ENCODE measurements around the gene ITGB5. TPM values are rescaled to one million over a fixed set of nuclear protein-coding genes. Genes with fewer than 3 reads are reported as not detected.
"Not testable (repeated sequence)": the region's sequence is repeated elsewhere in the genome, so short reads cannot be mapped to it uniquely, and the experiment has no call there.

Gene ITGB5
- total and polyA plus RNA-seq, 2 donors, result 9.6 to 16.9 TPM

GRCh38 chr3:124791639-124792151 lies 95.5 kb downstream of the ITGB5 start:
- no peak for DNase-seq (ENCODE audit: low read depth in 6 of 9, low spot score in 9 of 9)
- H3K27me3 ChIP-seq (ENCODE audit: control insufficient read depth in 2 of 2, insufficient read depth in 1 of 2, low read length in 1 of 2), result no peaks in the 10 kb centered on the region
- WGBS, result 43% methylated on average over 8 of the region's 8 CpGs
- H3K4me3 ChIP-seq (ENCODE audit: low read length in 2 of 2), result no peak overlapping the region
- peaks cover 0 to 10% of the 10 kb centered on the region in 2 donors for H3K4me1 ChIP-seq (ENCODE audit: control insufficient read depth in 2 of 2, insufficient read depth in 2 of 2, low read length in 2 of 2)
- H3K27ac ChIP-seq (ENCODE audit: low read depth in 1 of 2, low read length in 1 of 2), result no peak overlapping the region
- H3K9me3 ChIP-seq (ENCODE audit: control insufficient read depth in 2 of 2, insufficient read depth in 1 of 2, low read length in 1 of 2), result no peaks in the 10 kb centered on the region
- H3K36me3 ChIP-seq (ENCODE audit: control insufficient read depth in 2 of 2, insufficient read depth in 2 of 2, low read length in 1 of 2), result no peaks in the 10 kb centered on the region

GRCh38 chr3:124791142-124791541 lies 96.0 kb downstream of the ITGB5 start:
- H3K27me3 ChIP-seq (ENCODE audit: control insufficient read depth in 2 of 2, insufficient read depth in 1 of 2, low read length in 1 of 2), result no peaks in the 10 kb centered on the region
- no peak overlapping the region for H3K27ac ChIP-seq (ENCODE audit: low read depth in 1 of 2, low read length in 1 of 2)
- WGBS, result 85% methylated on average over 4 of the region's 4 CpGs
- H3K4me3 ChIP-seq (ENCODE audit: low read length in 2 of 2), result no peak overlapping the region
- peaks cover 0 to 10% of the 10 kb centered on the region in 2 donors for H3K4me1 ChIP-seq (ENCODE audit: control insufficient read depth in 2 of 2, insufficient read depth in 2 of 2, low read length in 2 of 2)
- no peaks in the 10 kb centered on the region for H3K36me3 ChIP-seq (ENCODE audit: control insufficient read depth in 2 of 2, insufficient read depth in 2 of 2, low read length in 1 of 2)
- no peak for DNase-seq (ENCODE audit: low read depth in 6 of 9, low spot score in 9 of 9)
- H3K9me3 ChIP-seq (ENCODE audit: control insufficient read depth in 2 of 2, insufficient read depth in 1 of 2, low read length in 1 of 2), result no peaks in the 10 kb centered on the region

GRCh38 chr3:124789103-124789502 lies 98.1 kb downstream of the ITGB5 start:
- not testable (repeated sequence) for H3K36me3 ChIP-seq (ENCODE audit: control insufficient read depth in 2 of 2, insufficient read depth in 2 of 2, low read length in 1 of 2); H3K27ac ChIP-seq (ENCODE audit: low read depth in 1 of 2, low read length in 1 of 2); H3K9me3 ChIP-seq (ENCODE audit: control insufficient read depth in 2 of 2, insufficient read depth in 1 of 2, low read length in 1 of 2); H3K4me3 ChIP-seq (ENCODE audit: low read length in 2 of 2); H3K27me3 ChIP-seq (ENCODE audit: control insufficient read depth in 2 of 2, insufficient read depth in 1 of 2, low read length in 1 of 2); DNase-seq (ENCODE audit: low read depth in 6 of 9, low spot score in 9 of 9)
- peaks cover 0 to 10% of the 10 kb centered on the region in 2 donors for H3K4me1 ChIP-seq (ENCODE audit: control insufficient read depth in 2 of 2, insufficient read depth in 2 of 2, low read length in 2 of 2)
- 86% methylated on average over 4 of the region's 5 CpGs for WGBS

GRCh38 chr3:124788254-124788745 lies 98.9 kb downstream of the ITGB5 start:
- Histone ChIP-seq H3K27ac (ENCODE audit: low read depth in 1 of 2, low read length in 1 of 2) (no peak overlapping the region), H3K4me3 (ENCODE audit: low read length in 2 of 2) (no peak overlapping the region), H3K27me3 (ENCODE audit: control insufficient read depth in 2 of 2, insufficient read depth in 1 of 2, low read length in 1 of 2) (no peaks in the 10 kb centered on the region), H3K9me3 (ENCODE audit: control insufficient read depth in 2 of 2, insufficient read depth in 1 of 2, low read length in 1 of 2) (no peaks in the 10 kb centered on the region), H3K4me1 (ENCODE audit: control insufficient read depth in 2 of 2, insufficient read depth in 2 of 2, low read length in 2 of 2) (peaks cover 0 to 10% of the 10 kb centered on the region in 2 donors), H3K36me3 (ENCODE audit: control insufficient read depth in 2 of 2, insufficient read depth in 2 of 2, low read length in 1 of 2) (no peaks in the 10 kb centered on the region)
- DNase-seq (ENCODE audit: low read depth in 6 of 9, low spot score in 9 of 9), result no peak
- 97% methylated on average over 2 of the region's 2 CpGs for WGBS

- Histone ChIP-seq H3K4me3 (ENCODE audit: low read length in 2 of 2) (no peak overlapping the region), H3K9me3 (ENCODE audit: control insufficient read depth in 2 of 2, insufficient read depth in 1 of 2, low read length in 1 of 2) (no peaks in the 10 kb centered on the region), H3K4me1 (ENCODE audit: control insufficient read depth in 2 of 2, insufficient read depth in 2 of 2, low read length in 2 of 2) (peaks cover 0 to 10% of the 10 kb centered on the region in 2 donors), H3K27ac (ENCODE audit: low read depth in 1 of 2, low read length in 1 of 2) (no peak overlapping the region), H3K36me3 (ENCODE audit: control insufficient read depth in 2 of 2, insufficient read depth in 2 of 2, low read length in 1 of 2) (no peaks in the 10 kb centered on the region), H3K27me3 (ENCODE audit: control insufficient read depth in 2 of 2, insufficient read depth in 1 of 2, low read length in 1 of 2) (no peaks in the 10 kb centered on the region)
- no peak for DNase-seq (ENCODE audit: low read depth in 6 of 9, low spot score in 9 of 9)
- 97% methylated on average over 3 of the region's 3 CpGs for WGBS
These were observed 99.5 kb downstream of the ITGB5 start for GRCh38 chr3:124787476-124788195.

- H3K27ac ChIP-seq (ENCODE audit: low read depth in 1 of 2, low read length in 1 of 2), result no peak overlapping the region
- no peak for DNase-seq (ENCODE audit: low read depth in 6 of 9, low spot score in 9 of 9)
- 78% methylated on average over 6 of the region's 6 CpGs for WGBS
These were observed 100.5 kb downstream of the ITGB5 start for GRCh38 chr3:124786511-124787241.

GRCh38 chr3:124785973-124786372 lies 101.2 kb downstream of the ITGB5 start:
- H3K27ac ChIP-seq (ENCODE audit: low read depth in 1 of 2, low read length in 1 of 2), result no peak overlapping the region
- H3K36me3 ChIP-seq (ENCODE audit: control insufficient read depth in 2 of 2, insufficient read depth in 2 of 2, low read length in 1 of 2), result no peaks in the 10 kb centered on the region
- peaks cover 2 to 10% of the 10 kb centered on the region in 2 donors for H3K4me1 ChIP-seq (ENCODE audit: control insufficient read depth in 2 of 2, insufficient read depth in 2 of 2, low read length in 2 of 2)
- no peaks in the 10 kb centered on the region for H3K9me3 ChIP-seq (ENCODE audit: control insufficient read depth in 2 of 2, insufficient read depth in 1 of 2, low read length in 1 of 2)
- H3K27me3 ChIP-seq (ENCODE audit: control insufficient read depth in 2 of 2, insufficient read depth in 1 of 2, low read length in 1 of 2), result no peaks in the 10 kb centered on the region
- H3K4me3 ChIP-seq (ENCODE audit: low read length in 2 of 2), result no peak overlapping the region
- WGBS, result 92% methylated on average over 3 of the region's 3 CpGs
- no peak for DNase-seq (ENCODE audit: low read depth in 6 of 9, low spot score in 9 of 9)

More at GRCh38 chr3:124786511-124787241, 100.5 kb downstream of the ITGB5 start:
- Histone ChIP-seq H3K36me3 (ENCODE audit: control insufficient read depth in 2 of 2, insufficient read depth in 2 of 2, low read length in 1 of 2) (no peaks in the 10 kb centered on the region), H3K27me3 (ENCODE audit: control insufficient read depth in 2 of 2, insufficient read depth in 1 of 2, low read length in 1 of 2) (no peaks in the 10 kb centered on the region), H3K4me1 (ENCODE audit: control insufficient read depth in 2 of 2, insufficient read depth in 2 of 2, low read length in 2 of 2) (peaks cover 0 to 9% of the 10 kb centered on the region in 2 donors), H3K9me3 (ENCODE audit: control insufficient read depth in 2 of 2, insufficient read depth in 1 of 2, low read length in 1 of 2) (no peaks in the 10 kb centered on the region), H3K4me3 (ENCODE audit: low read length in 2 of 2) (no peak overlapping the region)

- H3K4me1 ChIP-seq (ENCODE audit: control insufficient read depth in 2 of 2, insufficient read depth in 2 of 2, low read length in 2 of 2), result peaks cover 5 to 20% of the 10 kb centered on the region in 2 donors
- H3K27me3 ChIP-seq (ENCODE audit: control insufficient read depth in 2 of 2, insufficient read depth in 1 of 2, low read length in 1 of 2), result no peaks in the 10 kb centered on the region
- H3K9me3 ChIP-seq (ENCODE audit: control insufficient read depth in 2 of 2, insufficient read depth in 1 of 2, low read length in 1 of 2), result no peaks in the 10 kb centered on the region
- 82% methylated on average over 17 of the region's 17 CpGs for WGBS
- H3K27ac ChIP-seq (ENCODE audit: low read depth in 1 of 2, low read length in 1 of 2), result no peak overlapping the region
- no peak for DNase-seq (ENCODE audit: low read depth in 6 of 9, low spot score in 9 of 9)
- H3K36me3 ChIP-seq (ENCODE audit: control insufficient read depth in 2 of 2, insufficient read depth in 2 of 2, low read length in 1 of 2), result no peaks in the 10 kb centered on the region
- H3K4me3 ChIP-seq (ENCODE audit: low read length in 2 of 2), result no peak overlapping the region
These were observed 102.3 kb downstream of the ITGB5 start for GRCh38 chr3:124784686-124785382.

All from thymus (tissue), 11 donors.